ENCODE data around the gene KCNH5. TPM values are rescaled to one million over a fixed set of nuclear protein-coding genes. Genes with fewer than 3 reads are reported as not detected.

Gene KCNH5
- total and polyA plus RNA-seq, 9 of the 15 experiments (the other 6 are each of a cell fraction or from before 2014, with no cell fraction given) = 1.1 to 2.4 (median 1.4) TPM

DNA sequence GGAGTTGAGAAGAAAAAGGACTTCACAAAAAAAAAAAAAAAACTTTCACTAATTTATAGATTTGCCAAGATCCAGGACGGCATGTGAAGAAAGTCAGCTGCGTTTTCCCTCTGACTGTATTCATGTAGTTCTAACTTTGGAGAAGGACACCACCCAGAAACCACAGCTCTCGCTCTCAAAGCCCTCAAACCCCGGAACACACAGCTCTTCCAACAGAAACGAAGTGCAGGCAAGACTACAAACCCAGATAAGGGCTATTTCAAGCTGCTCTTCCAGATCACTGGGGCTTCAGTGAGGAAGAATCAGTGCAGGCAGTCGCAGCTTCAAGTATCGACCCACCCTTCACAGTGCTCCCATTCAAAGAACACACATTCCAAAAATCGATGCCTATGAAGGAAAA is 13.2 kb downstream of the KCNH5 start:
- POLR2A ChIA-PET = interaction anchor here (0.6 kb wide), 1 partner anchor 455 kb away, joined by 3 read pairs; no protein-coding TSS in a partner anchor
- no peak overlapping the region for H2AFZ ChIP-seq (ENCODE audit: low read depth, low read length)
- TF ChIP-seq, protein P1, sequence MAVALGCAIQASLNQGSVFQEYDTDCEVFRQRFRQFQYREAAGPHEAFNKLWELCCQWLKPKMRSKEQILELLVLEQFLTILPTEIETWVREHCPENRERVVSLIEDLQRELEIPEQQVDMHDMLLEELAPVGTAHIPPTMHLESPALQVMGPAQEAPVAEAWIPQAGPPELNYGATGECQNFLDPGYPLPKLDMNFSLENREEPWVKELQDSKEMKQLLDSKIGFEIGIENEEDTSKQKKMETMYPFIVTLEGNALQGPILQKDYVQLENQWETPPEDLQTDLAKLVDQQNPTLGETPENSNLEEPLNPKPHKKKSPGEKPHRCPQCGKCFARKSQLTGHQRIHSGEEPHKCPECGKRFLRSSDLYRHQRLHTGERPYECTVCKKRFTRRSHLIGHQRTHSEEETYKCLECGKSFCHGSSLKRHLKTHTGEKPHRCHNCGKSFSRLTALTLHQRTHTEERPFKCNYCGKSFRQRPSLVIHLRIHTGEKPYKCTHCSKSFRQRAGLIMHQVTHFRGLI (CRISPR knock-in tag; IDR thresholded peaks at IDR 0.05) = no peak
- TF ChIP-seq XRCC3 (IDR thresholded peaks at IDR 0.05) (no peak), SIX5 (IDR thresholded peaks at IDR 0.05; ENCODE audit: borderline replicate concordance in 1 of 2, insufficient read depth in 1 of 2, low read depth in 1 of 2, low read length in 2 of 2) (no peak), MEF2D (tag; conservative IDR thresholded peaks at IDR 0.05; ENCODE audit: low read depth) (no peak), BRD9 (IDR thresholded peaks at IDR 0.05; ENCODE audit: low read depth, partially characterized antibody) (no peak), USF1 (CRISPR knock-in tag; IDR thresholded peaks at IDR 0.05) (no peak), HDGF (IDR thresholded peaks at IDR 0.05) (no peak), MXI1 (IDR thresholded peaks at IDR 0.05; ENCODE audit: low read depth, low read length) (no peak), ZBTB34 (CRISPR knock-in tag; IDR thresholded peaks at IDR 0.05) (no peak)
- TF ChIP-seq, protein P2, sequence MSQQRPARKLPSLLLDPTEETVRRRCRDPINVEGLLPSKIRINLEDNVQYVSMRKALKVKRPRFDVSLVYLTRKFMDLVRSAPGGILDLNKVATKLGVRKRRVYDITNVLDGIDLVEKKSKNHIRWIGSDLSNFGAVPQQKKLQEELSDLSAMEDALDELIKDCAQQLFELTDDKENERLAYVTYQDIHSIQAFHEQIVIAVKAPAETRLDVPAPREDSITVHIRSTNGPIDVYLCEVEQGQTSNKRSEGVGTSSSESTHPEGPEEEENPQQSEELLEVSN (IDR thresholded peaks at IDR 0.05; ENCODE audit: borderline replicate concordance in 1 of 2, extremely low read depth in 1 of 2, insufficient read depth in 1 of 2, insufficient read length in 1 of 2, low read depth in 1 of 2, low read length in 1 of 2, poor library complexity in 1 of 2, severe bottlenecking in 1 of 2) = no peak
- no peaks in the 10 kb centered on the region for H4K20me1 ChIP-seq (replicated peaks; ENCODE audit: control insufficient read depth, insufficient read depth, low read length)
- H3K9me1 ChIP-seq (ENCODE audit: control insufficient read depth, insufficient read depth, low read length) = no peaks in the 10 kb centered on the region
- in situ Hi-C loops (cut with MboI) (no loop called here), intact Hi-C loops (cut with micrococcal nuclease) (no loop called here)
- H3K27ac ChIP-seq (ENCODE audit: extremely low read depth, low read depth, low read length) = no peak overlapping the region
- no peaks in the 10 kb centered on the region for H3K79me2 ChIP-seq (ENCODE audit: control insufficient read depth, insufficient read depth, low read length)
- H3K9me3 ChIP-seq (replicated peaks; ENCODE audit: control insufficient read depth, insufficient read depth, low read depth, low read length) = no peaks in the 10 kb centered on the region
- no TSS peak for BruUV-seq (replicated peaks)
- CTCF ChIA-PET (ENCODE audit: low intra/inter-chr PET ratio) = no interaction called here
- H3K9ac ChIP-seq (ENCODE audit: insufficient read depth in 1 of 2, low read depth in 2 of 2, low read length in 2 of 2) = no peak overlapping the region
- H3K4me3 ChIP-seq = no peak overlapping the region
- no peak overlapping the region for H3K4me2 ChIP-seq (ENCODE audit: insufficient read depth, low read length)
- no peak for FAIRE-seq
- no peak for ATAC-seq
- DNase-seq (ENCODE audit: extremely low read depth in 1 of 4, low spot score in 3 of 4) = peak in 1 of 4 experiments; percentile 3
- 0% methylated on average over 8 of the region's 8 CpGs for WGBS (ENCODE audit: insufficient coverage, low coverage, missing lambda C conversion rate)
- H3K4me1 ChIP-seq (replicated peaks in 1 of 2; ENCODE audit: control insufficient read depth in 2 of 2, insufficient read depth in 2 of 2, low read length in 2 of 2) = no peaks in the 10 kb centered on the region; a peak in 1 of 5 replicates
- no peaks in the 10 kb centered on the region for H3K36me3 ChIP-seq (ENCODE audit: control insufficient read depth, insufficient read depth, low read length)
- H3K27me3 ChIP-seq (ENCODE audit: control insufficient read depth in 2 of 2, insufficient read depth in 2 of 2, low read length in 2 of 2) = no peaks in the 10 kb centered on the region
